HepG2 (cell line): ENCODE measurements around the gene COPS7A. TPM values are rescaled to one million over a fixed set of nuclear protein-coding genes. Genes with fewer than 3 reads are reported as not detected.

Source experiments
- CC2D1A ChIP-seq: sonication (generic); formaldehyde crosslinking; IDR thresholded peaks from 2 replicates; pipeline ENCODE4 v1.8.1; 2023; ENCODE audit warnings: mild to moderate bottlenecking, missing genetic modification reagents
- E2F2 ChIP-seq: sonication (generic); formaldehyde crosslinking; IDR thresholded peaks from 2 replicates; pipeline ENCODE4 v1.4.0; 2020; ENCODE audit warnings: missing genetic modification reagents, borderline replicate concordance
- ESRRA ChIP-seq: sonication (generic); formaldehyde crosslinking; IDR thresholded peaks from 2 replicates; pipeline ENCODE4 v1.5.1; 2020; ENCODE audit warnings: mild to moderate bottlenecking, low read depth, missing genetic modification reagents
- FOXP1 ChIP-seq, 2 experiments: fragments of 450-650 bp in 1 of 2; IDR thresholded peaks; 2 replicates each; pipeline ENCODE4 v1.6.1; 2017 to 2018; ENCODE audit warnings: antibody characterized with exemption in 1 of 2
- GABPB1 ChIP-seq: IDR thresholded peaks from 2 replicates; pipeline ENCODE4 v1.6.1; 2016; ENCODE audit warnings: mild to moderate bottlenecking, missing genetic modification reagents, moderate library complexity, missing compliant biosample characterization
- IKZF4 ChIP-seq: sonication (generic); formaldehyde crosslinking; IDR thresholded peaks from 2 replicates; pipeline ENCODE4 v1.5.1; 2020; ENCODE audit warnings: borderline replicate concordance, mild to moderate bottlenecking, low read depth, missing genetic modification reagents; ENCODE audit errors: not compliant biosample characterization
- ISL2 ChIP-seq: sonication (generic); formaldehyde crosslinking; IDR thresholded peaks from 2 replicates; pipeline ENCODE4 v1.5.0; 2020; ENCODE audit warnings: missing genetic modification reagents
- KDM3A ChIP-seq: IDR thresholded peaks from 2 replicates; pipeline ENCODE4 v1.6.1; 2018; ENCODE audit warnings: low read depth, missing compliant biosample characterization
- NRL ChIP-seq: sonication (generic); formaldehyde crosslinking; IDR thresholded peaks from 2 replicates; pipeline ENCODE4 v1.5.0; 2020; ENCODE audit warnings: missing genetic modification reagents, mild to moderate bottlenecking, moderate library complexity, borderline replicate concordance
- RFX5 ChIP-seq: IDR thresholded peaks from 2 replicates; pipeline ENCODE4 v1.6.1; 2011; ENCODE audit warnings: low read depth, low read length, improper control_type of control experiment
- SRSF1 ChIP-seq: fragments of 200-400 bp; formaldehyde crosslinking; optimal IDR thresholded peaks from 2 replicates; pipeline ENCODE3; 2017; ENCODE audit warnings: mild to moderate bottlenecking, low read depth, low read length, moderate library complexity
- ZNF224 ChIP-seq: sonication (generic); formaldehyde crosslinking; IDR thresholded peaks from 2 replicates; pipeline ENCODE4 v1.5.0; 2020; ENCODE audit warnings: mild to moderate bottlenecking, missing genetic modification reagents
- ZNF678 ChIP-seq: sonication (generic); formaldehyde crosslinking; IDR thresholded peaks from 2 replicates; pipeline ENCODE4 v1.4.0; 2020; ENCODE audit warnings: mild to moderate bottlenecking, missing genetic modification reagents
- ZNF768 ChIP-seq: sonication (generic); formaldehyde crosslinking; IDR thresholded peaks from 2 replicates; pipeline ENCODE4 v1.4.0; 2020; ENCODE audit warnings: missing genetic modification reagents
- ZNF776 ChIP-seq: sonication (generic); formaldehyde crosslinking; IDR thresholded peaks from 2 replicates; pipeline ENCODE4 v1.4.0; 2020; ENCODE audit warnings: mild to moderate bottlenecking, missing genetic modification reagents
- ZNF839 ChIP-seq: sonication (generic); formaldehyde crosslinking; IDR thresholded peaks from 2 replicates; pipeline ENCODE4 v1.4.0; 2020; ENCODE audit warnings: missing genetic modification reagents, mild to moderate bottlenecking, borderline replicate concordance
- polyA plus RNA-seq, 8 experiments: library from polyadenylated mRNA; depleted of rRNA in 3 of 8; stranded (reverse) in 7 of 8; unstranded in 1 of 8; fragments of >200 nt; fragmentation: Illumina TruSeq in 4 of 8; extraction: Trizol in 4 of 8; gene quantifications; 2 replicates each; pipeline versions ENCODE4 v1.2.1 to v1.2.3, GENCODE V29; 2011 to 2016; ENCODE audit warnings: low read depth in 4 of 8, missing spikeins in 1 of 8, mixed read lengths in 1 of 8; ENCODE audit not compliant: insufficient read depth in 1 of 8
- total RNA-seq, 5 experiments: library from RNA; depleted of rRNA; stranded (reverse); fragments of >200 nt; fragmentation: Illumina TruSeq; extraction: Trizol; gene quantifications; 2 replicates each; pipeline ENCODE4 v1.2.3, GENCODE V29; 2016; ENCODE audit warnings: low read depth in 1 of 5
- TF ChIP-seq, protein P1 (sequence below): sonication (generic); formaldehyde crosslinking; IDR thresholded peaks from 2 replicates; pipeline ENCODE4 v1.5.0; 2020; ENCODE audit warnings: mild to moderate bottlenecking, missing genetic modification reagents, borderline replicate concordance
- TF ChIP-seq, protein P2 (sequence below): sonication (generic); formaldehyde crosslinking; IDR thresholded peaks from 2 replicates; pipeline ENCODE4 v1.5.1; 2020; ENCODE audit warnings: mild to moderate bottlenecking, missing genetic modification reagents, borderline replicate concordance

The COPS7A gene
- total and polyA plus RNA-seq, 2 of the 13 experiments (the other 11 are each of a cell fraction or from before 2014, with no cell fraction given) = 40.0 to 73.6 TPM

- TF ChIP-seq, protein P1, sequence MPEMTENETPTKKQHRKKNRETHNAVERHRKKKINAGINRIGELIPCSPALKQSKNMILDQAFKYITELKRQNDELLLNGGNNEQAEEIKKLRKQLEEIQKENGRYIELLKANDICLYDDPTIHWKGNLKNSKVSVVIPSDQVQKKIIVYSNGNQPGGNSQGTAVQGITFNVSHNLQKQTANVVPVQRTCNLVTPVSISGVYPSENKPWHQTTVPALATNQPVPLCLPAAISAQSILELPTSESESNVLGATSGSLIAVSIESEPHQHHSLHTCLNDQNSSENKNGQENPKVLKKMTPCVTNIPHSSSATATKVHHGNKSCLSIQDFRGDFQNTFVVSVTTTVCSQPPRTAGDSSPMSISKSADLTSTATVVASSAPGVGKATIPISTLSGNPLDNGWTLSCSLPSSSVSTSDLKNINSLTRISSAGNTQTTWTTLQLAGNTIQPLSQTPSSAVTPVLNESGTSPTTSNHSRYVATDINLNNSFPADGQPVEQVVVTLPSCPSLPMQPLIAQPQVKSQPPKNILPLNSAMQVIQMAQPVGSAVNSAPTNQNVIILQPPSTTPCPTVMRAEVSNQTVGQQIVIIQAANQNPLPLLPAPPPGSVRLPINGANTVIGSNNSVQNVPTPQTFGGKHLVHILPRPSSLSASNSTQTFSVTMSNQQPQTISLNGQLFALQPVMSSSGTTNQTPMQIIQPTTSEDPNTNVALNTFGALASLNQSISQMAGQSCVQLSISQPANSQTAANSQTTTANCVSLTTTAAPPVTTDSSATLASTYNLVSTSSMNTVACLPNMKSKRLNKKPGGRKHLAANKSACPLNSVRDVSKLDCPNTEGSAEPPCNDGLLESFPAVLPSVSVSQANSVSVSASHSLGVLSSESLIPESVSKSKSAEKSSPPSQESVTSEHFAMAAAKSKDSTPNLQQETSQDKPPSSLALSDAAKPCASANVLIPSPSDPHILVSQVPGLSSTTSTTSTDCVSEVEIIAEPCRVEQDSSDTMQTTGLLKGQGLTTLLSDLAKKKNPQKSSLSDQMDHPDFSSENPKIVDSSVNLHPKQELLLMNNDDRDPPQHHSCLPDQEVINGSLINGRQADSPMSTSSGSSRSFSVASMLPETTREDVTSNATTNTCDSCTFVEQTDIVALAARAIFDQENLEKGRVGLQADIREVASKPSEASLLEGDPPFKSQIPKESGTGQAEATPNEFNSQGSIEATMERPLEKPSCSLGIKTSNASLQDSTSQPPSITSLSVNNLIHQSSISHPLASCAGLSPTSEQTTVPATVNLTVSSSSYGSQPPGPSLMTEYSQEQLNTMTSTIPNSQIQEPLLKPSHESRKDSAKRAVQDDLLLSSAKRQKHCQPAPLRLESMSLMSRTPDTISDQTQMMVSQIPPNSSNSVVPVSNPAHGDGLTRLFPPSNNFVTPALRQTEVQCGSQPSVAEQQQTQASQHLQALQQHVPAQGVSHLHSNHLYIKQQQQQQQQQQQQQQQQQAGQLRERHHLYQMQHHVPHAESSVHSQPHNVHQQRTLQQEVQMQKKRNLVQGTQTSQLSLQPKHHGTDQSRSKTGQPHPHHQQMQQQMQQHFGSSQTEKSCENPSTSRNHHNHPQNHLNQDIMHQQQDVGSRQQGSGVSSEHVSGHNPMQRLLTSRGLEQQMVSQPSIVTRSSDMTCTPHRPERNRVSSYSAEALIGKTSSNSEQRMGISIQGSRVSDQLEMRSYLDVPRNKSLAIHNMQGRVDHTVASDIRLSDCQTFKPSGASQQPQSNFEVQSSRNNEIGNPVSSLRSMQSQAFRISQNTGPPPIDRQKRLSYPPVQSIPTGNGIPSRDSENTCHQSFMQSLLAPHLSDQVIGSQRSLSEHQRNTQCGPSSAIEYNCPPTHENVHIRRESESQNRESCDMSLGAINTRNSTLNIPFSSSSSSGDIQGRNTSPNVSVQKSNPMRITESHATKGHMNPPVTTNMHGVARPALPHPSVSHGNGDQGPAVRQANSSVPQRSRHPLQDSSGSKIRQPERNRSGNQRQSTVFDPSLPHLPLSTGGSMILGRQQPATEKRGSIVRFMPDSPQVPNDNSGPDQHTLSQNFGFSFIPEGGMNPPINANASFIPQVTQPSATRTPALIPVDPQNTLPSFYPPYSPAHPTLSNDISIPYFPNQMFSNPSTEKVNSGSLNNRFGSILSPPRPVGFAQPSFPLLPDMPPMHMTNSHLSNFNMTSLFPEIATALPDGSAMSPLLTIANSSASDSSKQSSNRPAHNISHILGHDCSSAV = no peak
- TF ChIP-seq E2F2 (CRISPR knock-in tag) (no peak), RFX5 (no peak), GABPB1 (CRISPR knock-in tag) (peak; percentile 71), ZNF839 (CRISPR knock-in tag) (no peak), ESRRA (CRISPR knock-in tag) (peak; percentile 62; the same call in 1 of the 2 replicates), ZNF768 (CRISPR knock-in tag) (peak; percentile 74; the same call in 1 of the 2 replicates), IKZF4 (CRISPR knock-in tag) (peak; percentile 40), ZNF224 (CRISPR knock-in tag) (no peak), FOXP1 (IDR thresholded peaks at IDR 0.05) (no peak), FOXP1 (CRISPR knock-in tag; IDR thresholded peaks at IDR 0.05) (no peak), ZNF678 (no peak), CC2D1A (CRISPR knock-in tag) (0 out of 2 replicates have a peak, but pooled peaks have one; percentile 69), ISL2 (peak; percentile 68; the same call in 1 of the 2 replicates), KDM3A (CRISPR knock-in tag) (peak; percentile 97), NRL (CRISPR knock-in tag) (0 out of 2 replicates have a peak, but pooled peaks have one; percentile 43), ZNF776 (CRISPR knock-in tag) (peak; percentile 64; the same call in 1 of the 2 replicates), SRSF1 (no peak)
- TF ChIP-seq, protein P2, sequence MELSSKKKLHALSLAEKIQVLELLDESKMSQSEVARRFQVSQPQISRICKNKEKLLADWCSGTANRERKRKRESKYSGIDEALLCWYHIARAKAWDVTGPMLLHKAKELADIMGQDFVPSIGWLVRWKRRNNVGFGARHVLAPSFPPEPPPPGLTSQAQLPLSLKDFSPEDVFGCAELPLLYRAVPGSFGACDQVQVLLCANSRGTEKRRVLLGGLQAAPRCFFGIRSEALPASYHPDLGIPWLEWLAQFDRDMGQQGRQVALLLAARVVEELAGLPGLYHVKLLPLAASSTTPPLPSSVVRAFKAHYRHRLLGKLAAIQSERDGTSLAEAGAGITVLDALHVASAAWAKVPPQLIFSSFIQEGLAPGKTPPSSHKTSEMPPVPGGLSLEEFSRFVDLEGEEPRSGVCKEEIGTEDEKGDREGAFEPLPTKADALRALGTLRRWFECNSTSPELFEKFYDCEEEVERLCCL = no peak
Measured at GRCh38 chr12:6778574-6779550, 55.0 kb downstream of the COPS7A start (continued).
